Measurements from ENCODE around the gene PRSS23.
A peak's percentile ranks its signal among the peaks of the same experiment; 100 is the strongest.
"Not testable (repeated sequence)": the region's sequence is repeated elsewhere in the genome, so short reads cannot be mapped to it uniquely, and the experiment has no call there.

Gene PRSS23

DNA sequence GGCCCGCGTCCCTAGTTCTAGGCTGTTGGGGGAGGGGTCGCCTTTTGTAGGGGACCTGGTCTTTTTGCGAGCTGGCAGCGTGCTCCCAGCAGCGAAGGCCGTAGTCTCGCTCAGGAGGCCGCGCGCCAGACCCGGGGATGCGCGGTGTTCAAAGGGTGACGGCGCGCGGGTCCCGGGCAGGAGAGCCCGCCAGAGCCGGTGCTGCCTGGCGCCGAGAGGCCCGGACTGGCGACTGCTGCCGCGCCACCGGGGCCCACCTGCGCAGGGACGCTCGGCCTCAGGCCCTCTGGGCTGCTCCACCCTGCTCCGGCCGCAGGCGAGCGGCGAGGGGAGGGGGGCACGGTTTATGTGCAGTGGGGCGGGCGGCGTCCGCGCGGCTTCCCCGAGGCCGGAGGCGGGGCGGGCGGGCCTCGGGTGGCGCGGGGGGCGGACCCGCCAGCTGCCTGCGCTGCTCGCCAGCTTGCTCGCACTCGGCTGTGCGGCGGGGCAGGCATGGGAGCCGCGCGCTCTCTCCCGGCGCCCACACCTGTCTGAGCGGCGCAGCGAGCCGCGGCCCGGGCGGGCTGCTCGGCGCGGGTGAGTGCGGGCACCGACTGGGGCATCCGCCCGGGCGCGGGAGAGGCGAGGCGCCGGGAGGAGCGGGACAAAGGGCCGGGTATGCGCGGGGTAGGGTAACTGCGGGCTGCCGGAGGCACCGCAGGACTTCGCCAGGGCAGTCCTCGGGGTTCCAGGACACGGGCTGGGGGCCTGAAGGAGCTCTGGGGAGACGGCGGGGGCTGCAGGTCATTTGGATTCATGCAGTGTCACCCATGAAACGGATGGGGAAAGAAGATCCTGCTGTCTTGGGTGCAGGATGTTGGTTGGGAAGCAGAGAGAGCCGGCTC is at the start of gene PRSS23:
TSS of gene PRSS23 (plus strand) at position 467 of the 884 bp plus-strand sequence. CDS start 7,102 bp downstream, outside the sequence.
- DNase-seq = peak; percentile 66

GRCh38 chr11:86753459-86753858 is 46.9 kb upstream of the PRSS23 start:
- no peak for DNase-seq

GRCh38 chr11:86755146-86755545 is 45.2 kb upstream of the PRSS23 start:
- DNase-seq = no peak

GRCh38 chr11:86758171-86758570 is 42.2 kb upstream of the PRSS23 start:
- DNase-seq = no peak

GRCh38 chr11:86760577-86760976 is 39.8 kb upstream of the PRSS23 start:
- DNase-seq = no peak

DNA sequence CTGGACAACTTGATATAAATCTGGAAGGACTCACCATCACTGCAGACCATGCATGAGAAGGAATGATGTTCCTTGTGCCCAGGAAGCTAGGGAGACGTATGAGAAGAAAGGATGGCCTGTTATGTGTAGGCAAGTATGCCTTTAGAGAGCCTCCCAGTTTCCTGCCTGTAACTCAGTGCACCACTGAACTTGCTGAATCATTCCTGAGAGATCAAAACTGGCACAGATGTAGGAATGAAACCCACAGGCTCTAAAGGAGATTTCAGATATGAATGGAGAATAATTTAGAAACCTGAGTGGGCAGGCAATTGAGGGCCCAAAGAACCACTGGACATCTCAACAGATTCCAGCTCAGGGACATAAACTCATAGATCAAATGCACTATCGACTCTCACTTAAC is 38.4 kb upstream of the PRSS23 start:
- no peak for DNase-seq

GRCh38 chr11:86765203-86765602 is 35.1 kb upstream of the PRSS23 start:
- DNase-seq = no peak

- no peak for DNase-seq
Observed at GRCh38 chr11:86765878-86766277, 34.5 kb upstream of the PRSS23 start.

GRCh38 chr11:86769219-86769618 is 31.1 kb upstream of the PRSS23 start:
- DNase-seq = no peak

DNA sequence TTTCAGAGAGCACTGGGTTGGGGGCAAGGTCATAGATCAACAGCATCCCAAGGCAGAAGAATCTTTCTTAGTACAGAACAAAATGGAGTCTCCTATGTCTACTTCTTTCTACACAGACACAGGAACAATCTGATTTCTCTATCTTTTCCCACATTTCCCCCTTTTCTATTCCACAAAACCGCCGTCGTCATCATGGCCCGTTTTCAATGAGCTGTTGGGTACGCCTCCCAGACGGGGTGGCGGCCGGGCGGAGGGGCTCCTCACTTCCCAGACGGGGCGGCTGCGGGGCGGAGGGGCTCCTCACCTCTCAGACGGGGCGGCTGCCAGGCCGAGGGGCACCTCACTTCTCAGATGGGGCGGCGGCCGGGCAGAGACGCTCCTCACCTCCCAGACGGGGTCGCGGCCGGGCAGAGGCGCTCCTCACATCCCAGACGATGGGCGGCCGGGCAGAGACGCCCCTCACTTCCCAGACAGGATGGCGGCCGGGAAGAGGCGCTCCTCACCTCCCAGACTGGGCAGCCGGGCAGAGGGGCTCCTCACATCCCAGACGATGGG is 29.8 kb upstream of the PRSS23 start:
- not testable (repeated sequence) for DNase-seq

DNA sequence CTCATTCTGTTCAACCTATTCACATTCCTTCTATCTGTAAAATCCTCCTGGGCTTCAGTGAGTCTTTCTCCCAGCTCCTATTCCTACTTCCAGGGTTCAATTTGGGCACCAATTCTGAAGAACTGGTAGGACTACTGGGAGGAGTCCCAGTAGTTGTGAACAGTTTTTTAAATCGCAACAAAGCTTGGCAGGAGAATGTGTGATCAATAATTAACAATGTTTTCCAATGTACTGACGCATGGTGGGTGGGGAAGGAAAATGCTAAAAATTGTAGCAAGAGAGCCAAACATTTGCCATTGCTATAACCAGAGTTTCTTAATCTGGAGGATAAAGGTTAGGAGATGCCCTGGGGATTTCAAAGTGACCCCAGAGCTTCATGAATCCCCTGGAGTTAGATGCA is 27.3 kb upstream of the PRSS23 start:
- DNase-seq = no peak

- DNase-seq = no peak
Observed at GRCh38 chr11:86773513-86774252, 26.7 kb upstream of the PRSS23 start.

GRCh38 chr11:86774417-86774816 is 25.9 kb upstream of the PRSS23 start:
- DNase-seq = no peak

DNA sequence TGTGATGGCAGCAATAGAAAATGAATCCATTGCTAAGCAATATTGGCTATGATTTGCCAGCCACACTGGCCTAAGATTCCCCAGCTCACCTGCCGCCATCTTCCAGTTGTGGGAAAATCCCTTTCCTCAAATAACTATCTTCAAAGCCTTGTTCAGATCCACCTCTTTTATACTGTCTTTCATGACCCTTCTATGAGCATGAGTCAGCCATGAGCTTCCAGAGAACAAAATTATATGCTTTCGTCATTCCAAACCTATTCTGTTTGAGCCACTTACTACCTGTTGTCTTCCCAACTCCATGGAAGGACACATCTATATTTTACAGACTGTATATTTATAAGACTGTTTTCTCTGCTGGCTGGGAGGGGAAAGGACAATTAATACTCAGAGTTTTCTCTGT is 25.0 kb upstream of the PRSS23 start:
- DNase-seq = no peak

DNA sequence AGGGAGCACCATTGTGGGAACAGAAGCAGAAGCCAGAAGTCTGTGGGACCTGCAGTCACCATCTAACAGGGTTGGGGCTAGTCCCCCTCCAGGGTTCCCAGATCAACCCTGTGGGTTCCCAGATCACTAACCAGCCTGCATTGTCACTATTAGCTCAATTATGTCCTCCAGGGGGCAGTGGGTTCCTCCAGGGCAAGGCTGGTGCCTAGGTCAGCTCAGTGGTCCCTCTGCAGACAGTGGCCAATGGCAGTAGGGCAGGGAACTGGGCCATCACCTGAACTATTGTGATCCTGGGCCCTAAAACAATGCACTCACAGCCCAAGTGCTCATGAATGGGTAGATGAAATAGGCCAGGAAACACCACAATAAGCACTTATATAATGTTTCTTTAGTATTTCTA is 18.8 kb upstream of the PRSS23 start:
- no peak for DNase-seq

DNA sequence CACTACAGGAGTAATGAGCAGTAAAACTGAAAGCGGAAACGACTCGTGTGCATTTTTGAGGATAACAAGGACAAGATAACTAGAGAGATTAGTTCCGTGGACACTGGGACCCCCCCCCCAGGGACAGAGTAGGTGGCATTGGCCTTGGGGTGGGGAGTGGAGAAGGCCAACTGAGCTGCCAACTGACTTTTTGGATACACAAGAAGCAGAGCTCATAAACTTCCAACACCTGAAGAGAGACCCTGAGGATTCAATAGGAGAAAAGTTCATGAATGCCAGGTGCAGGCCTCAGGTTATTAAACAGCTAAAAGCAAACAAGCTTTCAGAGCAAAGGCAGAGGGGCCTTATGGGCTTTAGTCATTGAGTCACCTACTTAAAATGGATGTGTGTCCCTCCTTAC is 17.6 kb upstream of the PRSS23 start:
- DNase-seq = no peak

GRCh38 chr11:86783661-86784060 is 16.7 kb upstream of the PRSS23 start:
- DNase-seq = no peak

DNA sequence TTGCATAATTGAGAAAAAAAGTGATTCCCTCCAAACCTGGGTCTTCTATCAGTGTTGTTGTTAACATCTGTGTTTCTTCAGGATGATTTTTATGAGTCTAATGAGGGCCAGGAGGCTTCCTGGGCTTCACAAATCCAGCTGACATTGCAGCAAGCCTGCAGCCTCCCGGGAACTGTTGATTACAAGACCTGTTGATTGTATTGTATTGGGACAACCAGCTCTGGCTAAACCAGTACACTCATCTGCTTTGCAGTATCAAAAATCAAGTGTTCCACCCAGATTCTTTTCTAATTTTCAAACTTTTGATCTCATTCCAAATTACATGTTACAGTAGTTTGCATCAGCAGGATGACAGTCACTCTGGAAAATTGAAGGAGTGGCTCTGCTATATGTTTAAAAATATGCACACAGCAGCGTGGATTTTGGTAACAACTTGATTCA is 16.1 kb upstream of the PRSS23 start:
- no peak for DNase-seq

- no peak for DNase-seq
Observed at GRCh38 chr11:86785576-86785975, 14.8 kb upstream of the PRSS23 start.

GRCh38 chr11:86787018-86787536 is 13.3 kb upstream of the PRSS23 start:
- no peak for DNase-seq

DNA sequence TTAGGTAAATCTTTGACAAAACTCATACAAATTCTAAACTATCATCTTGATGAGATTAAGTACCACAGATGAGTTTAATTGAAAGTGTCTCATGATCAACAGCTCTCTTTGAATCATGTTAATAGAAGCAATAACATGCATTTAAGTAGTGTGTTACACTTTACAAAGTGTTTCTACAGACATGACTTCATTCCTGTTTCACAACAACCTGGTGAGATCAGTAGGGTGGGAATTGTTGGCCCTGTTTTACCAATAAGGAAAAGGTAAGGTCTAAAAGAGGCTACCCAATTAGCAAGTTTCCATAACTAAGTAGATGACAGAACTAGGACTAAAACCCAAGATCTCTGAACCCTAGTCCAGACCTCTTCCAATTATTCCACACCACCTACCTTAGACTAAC is 12.7 kb upstream of the PRSS23 start:
- DNase-seq = no peak

- DNase-seq = no peak
Observed at GRCh38 chr11:86790195-86790725, 10.1 kb upstream of the PRSS23 start.

All from activated effector memory CD4-positive, alpha-beta T cell treated with anti-CD3 and anti-CD28 coated beads, Interleukin-2, amount 50 U/mL, for 16 hours (primary cell).